Measurements from ENCODE around the gene TRAK1.

The TRAK1 gene

GRCh38 chr3:42070089-42070488 is 21.1 kb upstream of the TRAK1 start:
- DNase-seq (ENCODE audit: insufficient read length) (no peak), FAIRE-seq (no peak)
- TF ChIP-seq POLR2AphosphoS5 (IDR thresholded peaks at IDR 0.05; ENCODE audit: low read depth, low read length) (no peak), TAF1 (IDR thresholded peaks at IDR 0.05; ENCODE audit: borderline replicate concordance, low read depth, low read length) (no peak), POLR2A (IDR thresholded peaks at IDR 0.05; ENCODE audit: low read depth, low read length) (no peak)

GRCh38 chr3:42070524-42070923 is 20.6 kb upstream of the TRAK1 start:
- no peak for TF ChIP-seq POLR2AphosphoS5 (IDR thresholded peaks at IDR 0.05; ENCODE audit: low read depth, low read length)
- DNase-seq (ENCODE audit: insufficient read length) (no peak), FAIRE-seq (no peak)

GRCh38 chr3:42071904-42072812 is 19.0 kb upstream of the TRAK1 start:
- TF ChIP-seq POLR2A (IDR thresholded peaks at IDR 0.05; ENCODE audit: low read depth, low read length), result no peak
- TF ChIP-seq TAF1 (IDR thresholded peaks at IDR 0.05; ENCODE audit: borderline replicate concordance, low read depth, low read length), result no peak
- no peak for TF ChIP-seq POLR2AphosphoS5 (IDR thresholded peaks at IDR 0.05; ENCODE audit: low read depth, low read length)
- DNase-seq (ENCODE audit: insufficient read length) (no peak), FAIRE-seq (no peak)

- DNase-seq (ENCODE audit: insufficient read length), result no peak
- no peak for TF ChIP-seq POLR2AphosphoS5 (IDR thresholded peaks at IDR 0.05; ENCODE audit: low read depth, low read length)
- no peak for TF ChIP-seq POLR2A (IDR thresholded peaks at IDR 0.05; ENCODE audit: low read depth, low read length)
- no peak for TF ChIP-seq TAF1 (IDR thresholded peaks at IDR 0.05; ENCODE audit: borderline replicate concordance, low read depth, low read length)
- FAIRE-seq, result no peak
Measured at GRCh38 chr3:42072831-42073301, 18.3 kb upstream of the TRAK1 start.

- TF ChIP-seq TAF1 (IDR thresholded peaks at IDR 0.05; ENCODE audit: borderline replicate concordance, low read depth, low read length) (no peak), POLR2A (IDR thresholded peaks at IDR 0.05; ENCODE audit: low read depth, low read length) (no peak), POLR2AphosphoS5 (IDR thresholded peaks at IDR 0.05; ENCODE audit: low read depth, low read length) (no peak)
- DNase-seq (ENCODE audit: insufficient read length) (no peak), FAIRE-seq (no peak)
Measured at GRCh38 chr3:42077785-42078184, 13.4 kb upstream of the TRAK1 start.

- no peak for TF ChIP-seq TAF1 (IDR thresholded peaks at IDR 0.05; ENCODE audit: borderline replicate concordance, low read depth, low read length)
- TF ChIP-seq POLR2AphosphoS5 (IDR thresholded peaks at IDR 0.05; ENCODE audit: low read depth, low read length), result no peak
- no peak for TF ChIP-seq POLR2A (IDR thresholded peaks at IDR 0.05; ENCODE audit: low read depth, low read length)
- no peak for FAIRE-seq
- no peak for DNase-seq (ENCODE audit: insufficient read length)
Measured at GRCh38 chr3:42078677-42079076, 12.5 kb upstream of the TRAK1 start.

- TF ChIP-seq TAF1 (IDR thresholded peaks at IDR 0.05; ENCODE audit: borderline replicate concordance, low read depth, low read length), result no peak
- no peak for TF ChIP-seq POLR2AphosphoS5 (IDR thresholded peaks at IDR 0.05; ENCODE audit: low read depth, low read length)
- no peak for TF ChIP-seq POLR2A (IDR thresholded peaks at IDR 0.05; ENCODE audit: low read depth, low read length)
- DNase-seq (ENCODE audit: insufficient read length) (no peak), FAIRE-seq (no peak)
Measured at GRCh38 chr3:42079701-42080452, 11.3 kb upstream of the TRAK1 start.

- DNase-seq (ENCODE audit: insufficient read length) (no peak), FAIRE-seq (no peak)
- TF ChIP-seq TAF1 (IDR thresholded peaks at IDR 0.05; ENCODE audit: borderline replicate concordance, low read depth, low read length) (no peak), POLR2A (IDR thresholded peaks at IDR 0.05; ENCODE audit: low read depth, low read length) (no peak), POLR2AphosphoS5 (IDR thresholded peaks at IDR 0.05; ENCODE audit: low read depth, low read length) (no peak)
Measured at GRCh38 chr3:42080453-42080872, 10.7 kb upstream of the TRAK1 start.

GRCh38 chr3:42081838-42082473 is 9.2 kb upstream of the TRAK1 start:
- DNase-seq (ENCODE audit: insufficient read length) (no peak), FAIRE-seq (peak; percentile 5)
- no peak for TF ChIP-seq TAF1 (IDR thresholded peaks at IDR 0.05; ENCODE audit: borderline replicate concordance, low read depth, low read length)
- TF ChIP-seq POLR2A (IDR thresholded peaks at IDR 0.05; ENCODE audit: low read depth, low read length), result no peak

GRCh38 chr3:42084586-42084985 is 6.6 kb upstream of the TRAK1 start:
- TF ChIP-seq POLR2AphosphoS5 (IDR thresholded peaks at IDR 0.05; ENCODE audit: low read depth, low read length) (no peak), TAF1 (IDR thresholded peaks at IDR 0.05; ENCODE audit: borderline replicate concordance, low read depth, low read length) (no peak)
- FAIRE-seq, result no peak
- no peak for DNase-seq (ENCODE audit: insufficient read length)

GRCh38 chr3:42085641-42086376 is 5.3 kb upstream of the TRAK1 start:
- DNase-seq (ENCODE audit: insufficient read length) (no peak), FAIRE-seq (no peak)

More at GRCh38 chr3:42085641-42086376, 5.3 kb upstream of the TRAK1 start:
- no peak for TF ChIP-seq POLR2A (IDR thresholded peaks at IDR 0.05; ENCODE audit: low read depth, low read length)
